Measurements from ENCODE around the gene CARD10. TPM values are rescaled to one million over a fixed set of nuclear protein-coding genes. Genes with fewer than 3 reads are reported as not detected.
"Not testable (repeated sequence)": the region's sequence is repeated elsewhere in the genome, so short reads cannot be mapped to it uniquely, and the experiment has no call there.

The CARD10 gene
- total RNA-seq, 1 donor from 2014 or later: 8.3 TPM

- DNase-seq (no peak), ATAC-seq (ENCODE audit: poor library complexity) (no peak)
- intact Hi-C loops (cut with DNase I): no loop called here
These were observed 39.6 kb upstream of the CARD10 start for GRCh38 chr22:37558815-37559214.

DNA sequence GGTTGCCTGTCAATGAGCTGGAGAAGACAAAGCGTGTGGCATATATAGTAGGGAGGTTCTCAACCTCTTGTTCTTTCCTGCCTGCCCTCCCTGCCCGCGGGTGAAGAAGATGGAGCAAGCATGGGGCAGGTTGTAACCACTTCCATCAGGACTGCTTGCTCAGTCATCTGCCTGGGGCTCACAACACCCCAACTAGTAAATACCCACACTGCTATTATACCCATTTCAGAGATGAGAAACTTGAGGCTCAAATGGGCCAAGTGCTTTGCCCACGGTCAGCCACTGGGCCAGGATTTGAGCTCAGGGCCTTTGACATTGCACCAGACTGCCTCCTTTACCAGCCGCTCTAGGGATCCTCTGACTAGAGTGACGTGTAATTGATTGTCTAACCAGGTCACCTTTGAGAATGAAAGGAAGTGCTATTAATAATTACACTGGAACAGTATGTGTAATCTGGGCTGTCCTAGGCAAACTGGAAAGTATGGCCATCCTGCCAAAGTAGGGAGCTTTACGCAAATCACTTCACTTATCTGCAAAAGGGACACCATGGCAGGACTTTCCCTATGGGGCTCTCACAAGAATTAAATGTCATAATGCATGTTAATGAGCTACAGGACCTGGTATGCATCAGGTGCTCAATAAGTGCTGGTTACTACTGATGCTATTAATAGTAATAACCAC lies 38.2 kb upstream of the CARD10 start:
- intact Hi-C loops (cut with DNase I): no loop called here
- ATAC-seq (ENCODE audit: poor library complexity) (no peak), DNase-seq (no peak)

GRCh38 chr22:37556710-37557109 lies 37.5 kb upstream of the CARD10 start:
- ATAC-seq (ENCODE audit: poor library complexity) (no peak), DNase-seq (no peak)
- intact Hi-C loops (cut with DNase I): no loop called here

GRCh38 chr22:37555029-37555428 lies 35.8 kb upstream of the CARD10 start:
- intact Hi-C loops (cut with DNase I): no loop called here
- DNase-seq (no peak), ATAC-seq (ENCODE audit: poor library complexity) (no peak)

DNA sequence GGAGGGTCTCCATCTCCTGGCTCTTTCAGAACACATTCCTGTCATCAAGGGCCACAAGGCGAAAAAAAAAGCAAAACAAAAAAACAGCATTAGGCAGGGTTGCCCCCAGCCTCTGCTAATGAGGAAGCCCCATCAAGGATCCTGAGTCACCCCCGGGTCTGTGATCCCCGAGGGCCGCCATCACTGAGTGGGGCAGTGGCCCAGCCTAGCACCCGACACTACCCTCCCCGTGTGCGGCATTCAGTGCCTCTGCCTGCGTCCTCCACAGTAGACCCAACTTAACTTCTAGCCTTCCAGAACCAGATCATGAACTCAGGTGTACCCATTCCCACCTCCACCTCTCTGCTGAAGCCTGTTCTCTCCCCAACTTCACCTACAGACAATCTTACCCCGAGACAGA lies 34.5 kb upstream of the CARD10 start:
- intact Hi-C loops (cut with DNase I): no loop called here
- DNase-seq: no peak
- no peak for ATAC-seq (ENCODE audit: poor library complexity)

DNA sequence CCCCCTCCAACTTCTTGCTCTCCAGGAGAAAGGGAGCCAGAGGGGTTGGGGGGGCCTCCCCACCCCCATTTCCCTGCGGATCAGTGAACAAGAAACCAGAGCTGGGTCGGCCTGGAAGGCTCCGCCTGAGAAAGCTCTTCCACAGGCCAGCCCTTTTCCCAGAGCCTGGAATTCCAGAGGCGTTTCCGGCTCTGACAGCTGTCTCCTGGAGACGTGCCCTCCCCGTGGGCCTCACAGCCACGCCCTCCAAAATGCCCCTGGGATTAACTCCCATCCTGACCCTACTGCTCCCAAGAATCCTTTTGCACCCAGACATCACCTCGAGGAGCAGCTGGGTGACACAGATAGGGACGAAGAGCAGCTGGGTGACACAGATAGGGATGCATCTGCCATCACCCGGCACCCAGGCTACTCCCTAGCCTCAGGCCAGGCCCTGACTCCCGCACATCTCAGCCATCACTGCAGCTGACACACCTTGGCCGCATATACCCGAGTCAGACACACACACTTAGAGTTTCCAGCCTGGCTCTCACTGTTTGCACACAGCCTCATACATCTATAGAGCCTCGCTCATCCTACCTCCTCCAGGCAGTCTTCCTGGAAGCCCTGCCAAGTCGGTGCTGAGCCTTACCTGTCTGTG lies 33.4 kb upstream of the CARD10 start:
- intact Hi-C loops (cut with DNase I): no loop called here
- DNase-seq: peak; percentile 72
- peak; percentile 69 for ATAC-seq (ENCODE audit: poor library complexity)

DNA sequence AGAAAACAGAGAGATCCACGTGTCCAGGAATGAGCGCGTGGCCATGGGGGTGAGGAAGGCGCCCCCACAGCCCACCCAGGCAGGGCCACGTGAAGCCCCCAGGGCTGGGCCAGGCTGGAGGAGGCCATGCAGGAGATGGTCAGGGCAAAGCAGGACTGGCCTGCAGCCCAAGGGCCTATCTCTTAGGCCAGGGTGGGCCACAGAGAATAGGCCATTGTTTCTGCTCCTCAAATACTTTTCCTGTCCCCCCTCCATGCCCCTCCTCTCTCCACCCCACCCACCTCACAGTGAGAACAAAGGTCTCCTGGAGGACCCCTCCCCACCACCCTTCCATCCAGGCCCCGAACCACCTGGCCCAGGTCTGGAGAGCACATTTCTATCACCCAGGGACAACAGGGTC lies 32.8 kb upstream of the CARD10 start:
- no peak for ATAC-seq (ENCODE audit: poor library complexity)
- intact Hi-C loops (cut with DNase I): no loop called here
- DNase-seq: peak; percentile 21

- ATAC-seq (ENCODE audit: poor library complexity); DNase-seq; intact Hi-C loops (cut with DNase I): not testable (repeated sequence)
These were observed 31.7 kb upstream of the CARD10 start for GRCh38 chr22:37550921-37551320.

DNA sequence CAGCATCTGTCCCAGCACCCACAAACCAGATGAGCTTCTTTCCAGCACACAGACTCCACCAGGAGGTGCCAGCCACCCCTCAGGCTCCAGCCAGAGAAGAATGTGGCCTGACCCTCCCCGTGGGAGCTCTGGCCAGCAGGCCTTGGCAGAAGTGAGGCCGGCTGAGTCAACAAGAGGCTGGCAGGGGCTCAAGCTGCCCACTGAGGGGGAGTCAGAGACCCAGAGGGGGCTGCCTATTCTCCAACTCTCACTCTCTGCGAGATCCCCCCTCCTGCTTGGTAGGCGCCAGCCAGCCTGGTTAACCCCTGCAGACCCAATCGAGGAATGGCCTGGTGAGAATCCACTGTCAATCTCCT lies 30.5 kb upstream of the CARD10 start:
- intact Hi-C loops (cut with DNase I): no loop called here
- peak; percentile 57 for DNase-seq
- no peak for ATAC-seq (ENCODE audit: poor library complexity)

GRCh38 chr22:37547251-37547741 lies 28.1 kb upstream of the CARD10 start:
- intact Hi-C loops (cut with DNase I): no loop called here
- ATAC-seq (ENCODE audit: poor library complexity) (no peak), DNase-seq (peak; percentile 46)

DNA sequence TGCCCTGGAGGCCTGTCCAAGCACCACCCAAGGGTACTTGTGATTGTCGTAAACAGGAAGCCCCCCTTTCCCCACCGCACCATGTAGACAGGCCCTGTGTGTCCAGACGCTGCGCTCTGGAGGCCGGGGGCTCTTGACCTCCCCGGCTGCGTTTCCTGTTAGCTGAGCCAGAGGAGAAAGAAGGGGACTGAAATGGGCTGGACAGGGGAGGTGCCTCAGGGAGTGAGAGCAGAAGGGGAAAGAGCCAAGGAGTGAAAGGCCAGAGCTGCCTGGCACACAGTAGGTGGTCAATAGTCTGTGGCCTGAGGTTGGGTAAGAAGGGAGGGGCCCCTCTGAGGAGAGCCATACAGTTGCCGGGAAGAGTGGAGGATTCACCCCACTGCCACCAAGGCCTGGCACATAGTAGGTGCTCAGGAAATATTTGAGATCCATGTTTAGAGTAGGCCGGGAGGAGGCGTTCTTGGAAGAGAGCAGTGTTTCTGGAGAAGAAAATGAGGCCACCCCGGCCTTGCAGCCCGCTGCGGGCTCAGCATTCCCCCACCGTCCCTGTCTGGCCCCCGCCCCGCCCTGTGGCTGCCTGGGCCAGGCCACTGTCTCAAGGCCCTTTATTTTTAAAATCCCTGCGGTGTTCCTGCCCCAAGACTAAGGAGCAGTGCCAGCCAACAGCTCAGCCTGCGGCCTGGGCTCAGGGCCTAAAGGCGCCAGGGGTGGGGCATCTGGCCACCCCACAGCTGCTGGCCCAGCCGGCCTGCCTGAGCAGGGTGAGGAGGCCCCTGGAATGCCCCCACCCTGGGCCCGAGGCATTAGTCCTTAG lies 27.4 kb upstream of the CARD10 start:
- peak; percentile 81 for DNase-seq
- intact Hi-C loops (cut with DNase I): no loop called here
- ATAC-seq (ENCODE audit: poor library complexity): peak; percentile 67

DNA sequence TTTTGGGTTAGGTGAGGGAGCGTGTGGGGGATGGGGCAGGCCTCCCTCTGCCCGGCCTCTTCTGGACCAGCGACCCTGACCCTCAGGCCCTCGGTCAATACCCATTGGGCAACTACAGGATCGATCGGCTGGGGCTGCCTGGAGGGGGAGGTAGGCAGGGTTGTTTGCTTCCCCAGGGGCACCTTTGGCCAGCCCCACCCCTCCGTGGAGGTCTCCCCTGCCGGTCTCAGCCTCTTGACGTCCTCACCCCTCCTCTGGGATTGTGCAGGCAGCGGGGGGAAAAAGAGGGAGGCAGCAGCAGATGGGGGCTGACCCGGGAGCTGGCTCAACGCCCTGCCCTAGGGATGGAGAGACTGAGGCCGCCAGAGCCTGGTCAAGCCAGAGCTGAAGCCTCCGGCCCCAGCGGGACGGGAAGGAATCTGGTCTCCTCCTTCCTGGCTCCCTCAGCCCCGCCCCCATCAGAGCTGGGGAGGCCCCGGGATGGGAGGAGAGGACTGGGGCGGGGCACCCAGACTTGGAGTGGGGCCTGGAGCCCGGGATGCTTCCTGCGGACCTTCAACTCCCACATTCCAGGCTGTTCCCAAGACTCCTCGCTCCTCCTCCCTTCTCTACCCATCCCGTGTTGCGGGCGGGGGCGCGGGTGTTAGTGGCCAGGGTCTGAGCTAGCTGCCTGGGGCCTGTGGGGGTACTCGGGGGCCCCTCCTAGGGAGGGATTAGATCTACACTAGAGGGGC lies 26.7 kb upstream of the CARD10 start:
- ATAC-seq (ENCODE audit: poor library complexity) (peak; percentile 89), DNase-seq (peak; percentile 95)
- intact Hi-C loops (cut with DNase I): no loop called here

DNA sequence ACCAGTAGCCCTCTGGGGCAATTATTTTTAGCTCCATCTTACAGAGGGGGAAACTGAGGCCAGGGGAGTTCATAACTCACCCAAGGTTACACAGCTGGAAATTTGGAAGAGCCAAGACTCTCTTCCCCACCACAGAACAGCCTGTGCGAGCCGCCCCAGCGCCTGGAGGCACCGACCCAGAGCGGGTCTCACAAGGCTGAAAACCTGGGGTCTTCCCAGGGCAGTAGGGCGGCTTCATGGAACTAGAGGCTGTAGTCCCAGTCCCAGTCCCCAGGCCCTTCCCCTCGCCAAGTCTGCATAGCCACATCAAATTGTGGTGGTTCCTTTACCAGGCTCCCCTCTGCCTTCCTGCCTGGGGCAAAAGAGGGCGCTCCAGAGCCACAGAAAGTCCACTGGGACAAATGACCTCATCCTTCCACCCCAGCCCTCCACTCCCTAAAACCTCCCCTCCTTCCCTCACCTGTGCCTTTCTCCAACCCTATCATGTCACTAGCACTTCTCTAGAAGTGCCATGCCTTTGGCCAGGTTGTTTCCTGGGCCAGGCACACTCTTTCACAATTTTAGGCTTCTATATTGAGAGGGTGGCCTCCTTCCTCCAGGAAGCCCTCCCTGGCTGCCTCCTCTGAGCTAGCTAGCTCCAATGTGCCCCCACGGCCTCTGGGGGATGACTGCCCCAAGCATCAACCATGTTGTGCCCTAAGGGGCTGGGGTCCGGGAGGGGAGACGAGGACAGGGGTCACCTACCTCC lies 25.9 kb upstream of the CARD10 start:
- intact Hi-C loops (cut with DNase I): no loop called here
- DNase-seq (peak; percentile 82), ATAC-seq (ENCODE audit: poor library complexity) (peak; percentile 67)

GRCh38 chr22:37542959-37543358 lies 23.7 kb upstream of the CARD10 start:
- intact Hi-C loops (cut with DNase I): no loop called here
- DNase-seq (no peak), ATAC-seq (ENCODE audit: poor library complexity) (no peak)

DNA sequence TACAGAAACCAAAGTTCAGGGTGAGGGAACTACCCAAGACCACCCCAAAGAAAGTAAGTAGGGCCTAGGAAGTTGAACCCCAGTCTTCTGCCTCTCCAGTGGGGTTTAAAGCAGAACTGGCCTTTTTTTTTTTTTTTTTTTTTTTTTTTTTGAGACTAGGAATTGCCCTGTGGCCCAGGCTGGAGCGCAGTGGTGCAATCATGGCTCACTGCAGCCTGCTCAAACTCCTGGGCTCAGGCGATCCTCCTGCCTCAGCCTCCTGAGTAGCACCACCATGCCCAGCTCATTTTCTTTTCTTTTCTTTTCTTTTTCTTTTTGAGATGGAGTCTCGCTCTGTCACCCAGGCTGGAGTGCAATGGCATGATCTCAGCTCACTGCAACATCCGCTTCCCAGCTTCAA lies 23.2 kb upstream of the CARD10 start:
- intact Hi-C loops (cut with DNase I); ATAC-seq (ENCODE audit: poor library complexity); DNase-seq: not testable (repeated sequence)

DNA sequence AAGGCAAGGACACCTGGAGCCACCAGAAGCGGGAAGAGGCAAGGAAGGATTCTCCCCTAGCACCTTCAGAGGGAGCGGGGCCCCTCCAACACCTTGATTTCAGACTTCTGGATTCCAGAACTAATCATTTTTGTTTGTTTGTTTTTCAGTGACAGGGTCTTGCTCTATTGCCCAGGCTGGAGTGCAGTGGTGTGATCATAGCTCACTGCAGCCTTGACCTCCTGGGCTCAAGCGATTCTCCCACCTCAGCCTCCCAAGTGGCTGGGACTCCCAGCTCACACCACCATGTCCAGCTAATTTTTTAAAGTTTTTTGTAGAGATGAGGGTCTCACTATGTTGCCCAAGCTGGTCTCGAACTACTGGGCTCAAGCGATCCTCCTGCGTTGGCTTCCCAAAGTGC lies 20.6 kb upstream of the CARD10 start:
- not testable (repeated sequence) for DNase-seq; ATAC-seq (ENCODE audit: poor library complexity)
- intact Hi-C loops (cut with DNase I): loop anchor here (2.0 kb wide), 2 partner anchors 27 to 53 kb away; no protein-coding TSS in a partner anchor

- DNase-seq (peak; percentile 95), ATAC-seq (ENCODE audit: poor library complexity) (peak; percentile 99)
These were observed 19.6 kb upstream of the CARD10 start for GRCh38 chr22:37538590-37539357.

More at GRCh38 chr22:37538590-37539357, 19.6 kb upstream of the CARD10 start:
- intact Hi-C loops (cut with DNase I): loop anchor here (2.0 kb wide), 2 partner anchors 28 to 54 kb away; no protein-coding TSS in a partner anchor

Data from Right ventricle myocardium superior (tissue), 1 donor.